NK-92 treated with Interleukin-12 subunit alpha and Interleukin-12 subunit beta, amount 100 ng/mL, for 24 hours (cell line): ENCODE measurements around the gene AQP2.
"Not testable (repeated sequence)": the region's sequence is repeated elsewhere in the genome, so short reads cannot be mapped to it uniquely, and the experiment has no call there.

Source experiments
- DNase-seq: peaks from one replicate; lab custom pipeline; 2025; lab: John Stamatoyannopoulos, UW

The AQP2 gene

DNA sequence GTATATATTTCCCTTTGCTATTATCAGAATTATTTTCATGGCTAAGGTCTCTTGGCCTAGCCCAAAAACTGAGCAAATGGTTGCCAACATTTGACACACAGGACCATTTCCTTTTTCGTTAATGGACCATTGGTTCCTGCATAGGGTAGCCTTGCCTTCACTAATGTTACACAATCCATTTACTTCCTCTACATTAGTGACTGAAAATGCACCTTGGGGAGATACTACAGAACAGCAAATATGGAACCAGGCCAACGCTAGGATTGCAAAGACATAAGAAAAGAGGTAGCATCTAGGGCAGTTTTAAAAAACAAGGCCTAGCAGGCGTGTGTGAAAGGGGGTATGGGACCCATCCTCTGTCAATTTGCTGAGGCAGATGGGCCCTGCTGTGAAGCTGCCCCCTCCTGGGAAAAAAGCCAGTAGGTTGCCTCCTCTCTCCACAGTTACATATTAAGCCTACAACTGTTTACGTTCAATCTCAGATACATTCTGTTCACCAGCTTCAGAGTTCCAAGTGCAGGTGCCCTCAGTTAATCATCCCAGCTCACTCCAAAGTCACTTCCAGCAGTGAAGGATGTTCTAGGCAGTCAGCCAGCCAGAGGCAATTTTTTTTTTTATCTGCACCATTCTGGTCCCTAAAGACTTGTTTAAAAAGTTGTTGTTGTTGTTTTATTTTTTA lies 37.2 kb downstream of the AQP2 start:
- no peak for DNase-seq

GRCh38 chr12:49989400-49989799 lies 38.9 kb downstream of the AQP2 start:
- DNase-seq = not testable (repeated sequence)

- DNase-seq = no peak
Measured at GRCh38 chr12:49990273-49990672, 39.7 kb downstream of the AQP2 start.

DNA sequence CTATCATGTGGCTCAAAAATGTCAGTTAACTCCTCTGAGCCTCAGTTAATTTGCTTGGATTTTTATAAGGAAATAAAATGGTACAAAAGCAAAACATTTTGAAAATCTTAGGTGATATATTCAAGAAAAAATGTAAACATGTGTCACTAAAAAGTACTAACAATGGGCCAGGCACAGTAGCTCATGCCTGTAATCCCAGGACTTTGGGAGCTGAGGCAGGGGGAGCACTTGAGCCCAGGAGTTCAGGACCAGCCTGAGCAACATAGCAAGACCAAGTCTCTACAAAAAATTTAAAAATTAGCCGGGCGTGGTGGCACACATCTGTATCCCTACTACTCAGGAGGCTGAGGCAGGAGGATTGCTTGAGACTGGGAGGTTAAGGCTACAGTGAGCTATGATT lies 47.9 kb downstream of the AQP2 start:
- DNase-seq = no peak

DNA sequence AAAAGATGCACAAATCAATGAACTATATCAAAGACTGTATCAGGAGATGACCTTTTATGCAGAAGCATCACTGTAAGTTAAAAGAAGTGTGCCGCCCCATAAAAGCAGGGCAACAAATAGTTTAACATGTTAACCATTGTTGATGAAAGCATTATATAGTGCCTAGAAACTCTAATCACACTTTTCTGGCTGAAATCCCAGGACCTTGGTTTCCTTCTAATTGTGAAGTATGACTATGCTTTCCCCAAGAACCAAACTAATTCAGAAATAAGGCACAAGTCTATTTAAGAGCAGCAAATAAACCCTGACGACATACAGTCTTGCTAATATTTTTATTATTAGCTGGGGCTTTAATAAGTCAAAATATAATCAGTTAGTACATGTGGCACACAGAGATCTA lies 53.1 kb downstream of the AQP2 start:
- no peak for DNase-seq

DNA sequence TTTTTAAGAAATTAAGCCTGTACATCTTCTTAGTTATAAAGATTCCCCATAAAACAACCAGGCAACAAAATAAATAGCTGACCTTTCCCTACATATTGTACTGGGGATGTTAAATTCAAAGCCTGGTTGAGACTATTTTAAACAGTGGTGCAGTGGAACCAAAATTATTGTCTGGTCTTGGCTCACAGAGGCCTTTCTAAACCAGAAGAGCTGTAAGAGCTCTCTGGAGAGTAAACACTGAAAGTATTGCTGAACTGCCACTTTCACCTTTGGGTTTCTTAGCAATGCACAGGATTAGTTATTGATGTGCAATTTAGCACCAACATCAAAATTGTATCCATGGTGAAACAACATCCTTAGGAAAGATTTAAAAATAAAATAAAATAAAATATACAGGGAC lies 54.2 kb downstream of the AQP2 start:
- no peak for DNase-seq

- DNase-seq = no peak
Measured at GRCh38 chr12:50005175-50005574, 54.6 kb downstream of the AQP2 start.

- no peak for DNase-seq
Measured at GRCh38 chr12:50006280-50006679, 55.7 kb downstream of the AQP2 start.

DNA sequence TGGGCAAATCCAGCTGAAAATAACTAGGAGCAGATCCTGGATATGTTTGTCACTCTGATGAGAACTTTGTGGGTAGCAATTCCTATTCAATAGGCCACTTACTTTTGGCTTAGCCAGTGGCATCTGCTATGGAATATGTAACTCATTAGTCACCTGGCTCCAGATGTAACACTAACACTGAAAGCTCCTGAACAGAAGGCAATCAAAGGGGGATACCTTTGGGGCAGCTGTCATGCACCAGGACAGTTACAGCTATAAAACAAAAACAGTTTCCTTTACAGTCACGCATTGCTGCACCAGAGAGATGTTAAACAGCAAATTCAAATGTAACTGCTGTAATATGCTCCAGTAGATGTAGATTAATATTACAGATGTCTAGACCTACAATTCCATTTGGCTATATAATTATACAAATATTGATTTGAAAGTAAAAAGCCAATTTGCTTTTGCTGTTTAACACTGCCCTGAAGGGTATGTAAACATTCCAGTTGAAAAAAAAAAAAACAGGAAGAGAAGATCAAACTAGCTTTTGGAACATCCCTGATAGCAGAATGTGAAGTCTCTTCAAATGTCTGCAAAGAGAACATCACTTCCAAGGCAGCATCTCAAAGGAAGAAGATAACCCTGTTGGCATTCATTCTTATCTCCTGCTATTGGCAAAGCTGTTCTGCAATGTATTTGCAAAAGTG lies 56.4 kb downstream of the AQP2 start:
- no peak for DNase-seq
